Neural cell (in vitro differentiated cells): ENCODE data around the gene QRICH2. TPM values are rescaled to one million over a fixed set of nuclear protein-coding genes. Genes with fewer than 3 reads are reported as not detected.
"Not testable (repeated sequence)": the region's sequence is repeated elsewhere in the genome, so short reads cannot be mapped to it uniquely, and the experiment has no call there.

ENCODE experiments used
- H2AFZ ChIP-seq: fragments of 200-600, 300-800 bp; sonication (generic), shearing (Covaris generic); 2 replicates; pipeline ENCODE4 v1.6.0; 2014; ENCODE audit warnings: low read depth, mild to moderate bottlenecking, antibody characterized with exemption, low read length, moderate library complexity
- H3F3A ChIP-seq: fragments of 200-600 bp; shearing (Covaris generic); 2 replicates; pipeline ENCODE4 v1.6.1; 2016; ENCODE audit warnings: mild to moderate bottlenecking, moderate library complexity, mixed read lengths, antibody characterized with exemption, low read length; ENCODE audit not compliant: insufficient read depth, poor library complexity, severe bottlenecking
- H3K27ac ChIP-seq: fragments of 200-600, 300-800 bp; sonication (generic), shearing (Covaris generic); 2 replicates; pipeline ENCODE4 v1.5.1; 2014; ENCODE audit warnings: mild to moderate bottlenecking, low read length, moderate library complexity
- H3K27me3 ChIP-seq: fragments of 300-800, 200-600 bp; sonication (generic), shearing (Covaris generic); 2 replicates; pipeline ENCODE4 v1.6.0; 2014; ENCODE audit warnings: mild to moderate bottlenecking, low read depth, low read length, moderate library complexity; ENCODE audit not compliant: insufficient read depth
- H3K36me3 ChIP-seq: fragments of 300-800, 200-600 bp; sonication (generic), shearing (Covaris generic); 2 replicates; pipeline ENCODE4 v1.5.1; 2014; ENCODE audit warnings: mild to moderate bottlenecking, antibody characterized with exemption, low read length, moderate library complexity; ENCODE audit not compliant: insufficient read depth
- H3K4me2 ChIP-seq: fragments of 300-800, 200-600 bp; sonication (generic), shearing (Covaris generic); 2 replicates; pipeline ENCODE4 v1.6.0; 2014; ENCODE audit warnings: mild to moderate bottlenecking, low read length
- H3K4me3 ChIP-seq: fragments of 300-800, 200-600 bp; sonication (generic), shearing (Covaris generic); 2 replicates; pipeline ENCODE4 v1.5.1; 2014; ENCODE audit warnings: mild to moderate bottlenecking, low read length, moderate library complexity
- H3K79me2 ChIP-seq: fragments of 200-600 bp; shearing (Covaris generic); replicated peaks from 2 replicates; pipeline ENCODE4 v1.6.0; 2014; ENCODE audit warnings: mild to moderate bottlenecking, low read length, moderate library complexity; ENCODE audit not compliant: insufficient read depth
- H3K9ac ChIP-seq: fragments of 300-800, 200-600 bp; sonication (generic), shearing (Covaris generic); 2 replicates; pipeline ENCODE4 v1.6.1; 2016; ENCODE audit warnings: mild to moderate bottlenecking, low read length, mixed read lengths
- H3K9me2 ChIP-seq: fragments of 200-600 bp; shearing (Covaris generic); 2 replicates; pipeline ENCODE4 v1.6.1; 2016; ENCODE audit warnings: mild to moderate bottlenecking, low read length, mixed read lengths; ENCODE audit not compliant: insufficient read depth
- H3K9me3 ChIP-seq: fragments of 200-600, 300-800 bp; sonication (generic), shearing (Covaris generic); 2 replicates; pipeline ENCODE4 v1.6.1; 2016; ENCODE audit warnings: mild to moderate bottlenecking, mixed run types, low read length, moderate library complexity, mixed read lengths
- H4K20me1 ChIP-seq: fragments of 200-600 bp; shearing (Covaris generic); 2 replicates; pipeline ENCODE4 v1.6.1; 2016; ENCODE audit warnings: mild to moderate bottlenecking, mixed run types; ENCODE audit not compliant: insufficient read depth
- EP300 ChIP-seq: fragments of 450-650 bp; conservative IDR thresholded peaks from 2 replicates; pipeline ENCODE4 v1.6.1; 2014; ENCODE audit warnings: antibody characterized with exemption, mild to moderate bottlenecking, moderate library complexity; ENCODE audit not compliant: poor library complexity, severe bottlenecking
- EZH2 ChIP-seq: fragments of 200-600, 300-800 bp; shearing (Covaris generic), sonication (generic); IDR thresholded peaks from 2 replicates; pipeline ENCODE4 v1.6.1; 2014; ENCODE audit warnings: antibody characterized with exemption, low read length, borderline replicate concordance, mild to moderate bottlenecking; ENCODE audit not compliant: insufficient read depth, poor library complexity, severe bottlenecking
- MXI1 ChIP-seq: fragments of 450-650 bp; conservative IDR thresholded peaks from 2 replicates; pipeline ENCODE4 v1.6.1; 2014; ENCODE audit warnings: antibody characterized with exemption, mild to moderate bottlenecking; ENCODE audit not compliant: poor library complexity, severe bottlenecking
- POLR2AphosphoS5 ChIP-seq: IDR thresholded peaks from 2 replicates; pipeline ENCODE4 v1.6.1; 2012
- RAD21 ChIP-seq: fragments of 450-650 bp; conservative IDR thresholded peaks from 2 replicates; pipeline ENCODE4 v1.6.1; 2014; ENCODE audit warnings: antibody characterized with exemption, mild to moderate bottlenecking, moderate library complexity
- REST ChIP-seq: IDR thresholded peaks from 2 replicates; pipeline ENCODE4 v1.6.1; 2012; ENCODE audit warnings: borderline replicate concordance
- SMC3 ChIP-seq: fragments of 450-650 bp; conservative IDR thresholded peaks from 2 replicates; pipeline ENCODE4 v1.6.1; 2014; ENCODE audit warnings: antibody characterized with exemption, mild to moderate bottlenecking, moderate library complexity; ENCODE audit not compliant: poor library complexity
- TAF1 ChIP-seq: IDR thresholded peaks from 2 replicates; pipeline ENCODE4 v1.6.1; 2012; ENCODE audit warnings: low read depth
- polyA plus RNA-seq: library from polyadenylated mRNA; depleted of rRNA; stranded (reverse); fragments of >200 nt; gene quantifications from 2 replicates; pipeline ENCODE4 v1.2.3, GENCODE V29; 2014
- TF ChIP-seq, protein P1 (sequence below): fragments of 450-650 bp; IDR thresholded peaks from 2 replicates; pipeline ENCODE4 v1.5.1; 2014; ENCODE audit warnings: antibody characterized with exemption, mild to moderate bottlenecking, moderate library complexity; ENCODE audit not compliant: poor library complexity, severe bottlenecking

QRICH2 gene
- polyA plus RNA-seq, 1 donor from 2014 or later = 17.3 TPM

DNA sequence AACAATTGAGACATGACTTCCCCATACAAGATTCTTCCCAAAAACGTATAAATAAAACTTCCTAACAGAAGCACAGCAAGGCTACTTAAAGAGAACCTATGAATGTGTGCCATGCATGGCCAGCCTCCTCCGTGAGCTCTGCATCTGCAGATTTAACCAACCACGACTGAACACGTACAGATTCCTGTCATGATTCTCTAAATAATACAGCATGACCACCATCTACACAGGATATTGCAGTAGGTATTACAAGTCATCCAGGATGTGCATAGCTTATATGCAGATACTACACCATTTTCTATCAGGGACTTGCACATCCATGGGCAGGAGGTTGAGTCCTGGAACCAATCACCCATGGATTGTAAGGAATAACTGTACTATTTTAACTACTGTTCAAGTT lies 1.4 kb upstream of the QRICH2 start:
- Histone ChIP-seq H3K27me3 (no peaks in the 10 kb centered on the region), H3K4me3 (no peak overlapping the region), H4K20me1 (no peaks in the 10 kb centered on the region), H3F3A (no peaks in the 10 kb centered on the region), H2AFZ (no peak overlapping the region), H3K4me2 (no peak overlapping the region), H3K9me2 (no peaks in the 10 kb centered on the region), H3K9ac (no peak overlapping the region), H3K9me3 (no peaks in the 10 kb centered on the region), H3K79me2 (no peaks in the 10 kb centered on the region), H3K36me3 (peaks cover 13% of the 10 kb centered on the region), H3K27ac (no peak overlapping the region)
- TF ChIP-seq REST (no peak), TAF1 (no peak), RAD21 (no peak), MXI1 (no peak), POLR2AphosphoS5 (no peak), SMC3 (no peak), EZH2 (no peak)
- TF ChIP-seq, protein P1, sequence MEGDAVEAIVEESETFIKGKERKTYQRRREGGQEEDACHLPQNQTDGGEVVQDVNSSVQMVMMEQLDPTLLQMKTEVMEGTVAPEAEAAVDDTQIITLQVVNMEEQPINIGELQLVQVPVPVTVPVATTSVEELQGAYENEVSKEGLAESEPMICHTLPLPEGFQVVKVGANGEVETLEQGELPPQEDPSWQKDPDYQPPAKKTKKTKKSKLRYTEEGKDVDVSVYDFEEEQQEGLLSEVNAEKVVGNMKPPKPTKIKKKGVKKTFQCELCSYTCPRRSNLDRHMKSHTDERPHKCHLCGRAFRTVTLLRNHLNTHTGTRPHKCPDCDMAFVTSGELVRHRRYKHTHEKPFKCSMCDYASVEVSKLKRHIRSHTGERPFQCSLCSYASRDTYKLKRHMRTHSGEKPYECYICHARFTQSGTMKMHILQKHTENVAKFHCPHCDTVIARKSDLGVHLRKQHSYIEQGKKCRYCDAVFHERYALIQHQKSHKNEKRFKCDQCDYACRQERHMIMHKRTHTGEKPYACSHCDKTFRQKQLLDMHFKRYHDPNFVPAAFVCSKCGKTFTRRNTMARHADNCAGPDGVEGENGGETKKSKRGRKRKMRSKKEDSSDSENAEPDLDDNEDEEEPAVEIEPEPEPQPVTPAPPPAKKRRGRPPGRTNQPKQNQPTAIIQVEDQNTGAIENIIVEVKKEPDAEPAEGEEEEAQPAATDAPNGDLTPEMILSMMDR = no peak

DNA sequence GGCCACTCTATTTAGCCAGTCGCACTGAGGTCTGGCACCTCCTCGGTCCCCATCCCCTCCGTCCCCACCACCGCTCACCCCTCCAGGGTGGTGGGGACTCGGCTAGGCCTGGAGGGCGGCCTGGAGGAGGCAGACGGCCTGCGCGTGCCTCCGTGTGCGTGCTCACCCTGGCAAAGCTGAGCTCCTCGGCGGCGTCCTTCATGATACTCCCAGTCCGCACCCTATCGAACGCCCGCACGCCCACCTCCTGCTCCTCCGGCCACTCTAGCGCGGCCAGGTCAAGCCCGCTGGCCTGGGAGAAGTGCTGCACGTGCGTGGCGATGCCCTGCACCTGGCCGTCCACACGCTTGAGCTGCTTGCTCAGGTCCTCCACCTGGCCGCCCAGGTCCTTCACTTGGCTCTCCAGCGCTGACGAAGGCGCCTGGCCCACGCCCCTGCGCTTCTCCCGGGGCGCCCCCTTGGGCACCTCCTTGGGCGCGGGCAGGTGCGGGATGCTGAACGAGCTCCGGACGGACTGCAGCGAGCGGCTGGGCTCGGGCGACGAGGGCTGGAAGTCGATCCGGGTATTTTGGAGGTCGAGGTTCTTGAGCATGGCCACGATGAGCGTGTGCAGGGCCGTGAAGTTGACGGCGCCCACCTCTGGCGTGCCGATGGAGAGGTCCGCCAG lies 644 bp downstream of the QRICH2 start:
- H3K27me3 ChIP-seq = no peaks in the 10 kb centered on the region
- H3K27ac ChIP-seq = no peak overlapping the region
- no peaks in the 10 kb centered on the region for H3K9me2 ChIP-seq
- no peak overlapping the region for H3K9ac ChIP-seq
- no peak overlapping the region for H3K4me2 ChIP-seq
- no peaks in the 10 kb centered on the region for H3K9me3 ChIP-seq
- no peak for TF ChIP-seq REST
- no peak for TF ChIP-seq RAD21
- TF ChIP-seq SMC3 = no peak
- TF ChIP-seq, protein P1 = no peak
- no peak for TF ChIP-seq POLR2AphosphoS5
- no peak for TF ChIP-seq TAF1
- no peak for TF ChIP-seq EP300
- TF ChIP-seq MXI1 = no peak
- no peak for TF ChIP-seq EZH2
- H3F3A ChIP-seq = no peaks in the 10 kb centered on the region
- no peaks in the 10 kb centered on the region for H4K20me1 ChIP-seq
- no peaks in the 10 kb centered on the region for H3K36me3 ChIP-seq
- H2AFZ ChIP-seq = no peak overlapping the region
- no peak overlapping the region for H3K4me3 ChIP-seq
- no peaks in the 10 kb centered on the region for H3K79me2 ChIP-seq

GRCh38 chr17:76305135-76305454 lies 3.0 kb downstream of the QRICH2 start:
- not testable (repeated sequence) for H3K9me2 ChIP-seq, H3K9me3 ChIP-seq, H3F3A ChIP-seq, H3K4me3 ChIP-seq, H3K27me3 ChIP-seq, H3K9ac ChIP-seq, H3K36me3 ChIP-seq, H3K4me2 ChIP-seq, H2AFZ ChIP-seq, H3K27ac ChIP-seq, H3K79me2 ChIP-seq, H4K20me1 ChIP-seq
